Cardiac muscle cell (in vitro differentiated cells and primary cell): ENCODE results near the gene GART. TPM values are rescaled to one million over a fixed set of nuclear protein-coding genes. Genes with fewer than 3 reads are reported as not detected.

Experiments
- DNase-seq, 2 donors: peaks; one replicate each; pipeline versions ENCODE4 v3.0.0 to v3.0.0-alpha.2; 2010 to 2017; ENCODE audit warnings: low read depth in 1 of 2, low spot score in 1 of 2
- H3K27ac ChIP-seq: fragments of 200-600 bp; sonication (generic); 2 replicates; pipeline ENCODE4 v1.5.1; 2016
- H3K27me3 ChIP-seq: fragments of 200-600 bp; sonication (generic); 2 replicates; pipeline ENCODE4 v1.6.0; 2016; ENCODE audit warnings: control low read depth
- H3K36me3 ChIP-seq: fragments of 200-600 bp; sonication (generic); 2 replicates; pipeline ENCODE4 v1.5.1; 2016; ENCODE audit warnings: control low read depth
- H3K4me1 ChIP-seq: fragments of 200-600 bp; sonication (generic); 2 replicates; pipeline ENCODE4 v1.8.1; 2017; ENCODE audit warnings: low read depth, mild to moderate bottlenecking, mixed run types
- H3K4me3 ChIP-seq: fragments of 200-600 bp; sonication (generic); 2 replicates; pipeline ENCODE4 v1.5.1; 2016; ENCODE audit warnings: mild to moderate bottlenecking
- H3K9me3 ChIP-seq: fragments of 200-600 bp; sonication (generic); 2 replicates; pipeline ENCODE4 v1.5.1; 2017; ENCODE audit warnings: low read depth, mild to moderate bottlenecking, control low read depth
- CTCF ChIP-seq: IDR thresholded peaks from 2 replicates; pipeline ENCODE4 v1.5.1; 2012; ENCODE audit warnings: low read depth, mild to moderate bottlenecking, low read length
- polyA plus RNA-seq: library from polyadenylated mRNA; unstranded; fragments of >200 nt; fragmentation: Nextera tagmentation; extraction: Ambion mirVana; gene quantifications from 2 replicates; pipeline ENCODE4 v1.2.1, GENCODE V29; 2016
- total RNA-seq: library from RNA; depleted of rRNA; stranded (reverse); fragments of >200 nt; gene quantifications from 2 replicates; pipeline ENCODE4 v1.2.3, GENCODE V29; 2016

The GART gene
- total and polyA plus RNA-seq, 2 experiments from 2014 or later, result 53.7 to 129 TPM

GRCh38 chr21:33505833-33506232 lies 36.1 kb downstream of the GART start:
- TF ChIP-seq CTCF, result no peak
- DNase-seq, result no peak
- Histone ChIP-seq H3K27ac (no peak overlapping the region), H3K4me3 (no peak overlapping the region), H3K36me3 (peaks cover 14% of the 10 kb centered on the region), H3K27me3 (no peaks in the 10 kb centered on the region), H3K4me1 (no peaks in the 10 kb centered on the region), H3K9me3 (no peaks in the 10 kb centered on the region)

GRCh38 chr21:33496345-33496744 lies 45.6 kb downstream of the GART start:
- Histone ChIP-seq H3K9me3 (no peaks in the 10 kb centered on the region), H3K36me3 (no peaks in the 10 kb centered on the region), H3K27ac (no peak overlapping the region), H3K4me1 (no peaks in the 10 kb centered on the region), H3K27me3 (no peaks in the 10 kb centered on the region), H3K4me3 (no peak overlapping the region)
- no peak for DNase-seq
- TF ChIP-seq CTCF, result no peak

GRCh38 chr21:33495743-33496142 lies 46.2 kb downstream of the GART start:
- Histone ChIP-seq H3K27me3 (no peaks in the 10 kb centered on the region), H3K4me1 (peaks cover 2% of the 10 kb centered on the region), H3K27ac (no peak overlapping the region), H3K36me3 (no peaks in the 10 kb centered on the region), H3K4me3 (no peak overlapping the region), H3K9me3 (no peaks in the 10 kb centered on the region)
- TF ChIP-seq CTCF, result no peak
- no peak for DNase-seq

GRCh38 chr21:33493756-33494155 lies 48.2 kb downstream of the GART start:
- no peak for DNase-seq
- no peak for TF ChIP-seq CTCF
- H3K36me3 ChIP-seq, result no peaks in the 10 kb centered on the region
- H3K9me3 ChIP-seq, result no peaks in the 10 kb centered on the region
- H3K27ac ChIP-seq, result no peak overlapping the region
- H3K4me3 ChIP-seq, result no peak overlapping the region
- H3K27me3 ChIP-seq, result no peaks in the 10 kb centered on the region
- peaks cover 3% of the 10 kb centered on the region for H3K4me1 ChIP-seq

- TF ChIP-seq CTCF, result no peak
- no peaks in the 10 kb centered on the region for H3K36me3 ChIP-seq
- no peak overlapping the region for H3K4me3 ChIP-seq
- peak in 1 of 2 donors; percentile 85 for DNase-seq
- H3K27me3 ChIP-seq, result no peaks in the 10 kb centered on the region
- peaks cover 3% of the 10 kb centered on the region for H3K4me1 ChIP-seq
- no peak overlapping the region for H3K27ac ChIP-seq
- H3K9me3 ChIP-seq, result no peaks in the 10 kb centered on the region
Observed at GRCh38 chr21:33492571-33492970, 49.3 kb downstream of the GART start.
